Nephron (organoid): ENCODE results near the gene JARID2.
A peak's percentile ranks its signal among the peaks of the same experiment; 100 is the strongest.

Experiments used
- H3K27ac Mint-ChIP-seq, 3 experiments: 2 replicates each; pipeline ENCODE4 v1.8.0; 2020; ENCODE audit warnings: mixed read lengths in 3 of 3, mild to moderate bottlenecking in 2 of 3, moderate library complexity in 1 of 3
- H3K27me3 Mint-ChIP-seq: 2 replicates; pipeline ENCODE4 v1.8.0; 2021; ENCODE audit warnings: low read depth, mild to moderate bottlenecking, moderate library complexity, mixed read lengths
- H3K36me3 Mint-ChIP-seq: 2 replicates; pipeline ENCODE4 v1.8.0; 2020; ENCODE audit warnings: low read depth, mixed read lengths
- H3K4me1 Mint-ChIP-seq: 2 replicates; pipeline ENCODE4 v1.8.0; 2020; ENCODE audit warnings: mixed read lengths
- H3K4me3 Mint-ChIP-seq, 3 experiments: 2 replicates each; pipeline ENCODE4 v1.8.0; 2020; ENCODE audit warnings: mild to moderate bottlenecking in 3 of 3, mixed read lengths in 3 of 3, moderate library complexity in 2 of 3
- H3K9me3 Mint-ChIP-seq: 2 replicates; pipeline ENCODE4 v1.8.0; 2020; ENCODE audit warnings: mixed read lengths
- TF ChIP-seq, protein P1 (sequence below), 3 experiments: fragments of 200-600 bp; sonication (generic); IDR thresholded peaks; one replicate each; pipeline ENCODE4 v1.5.0; 2021; ENCODE audit warnings: antibody characterized with exemption in 3 of 3; ENCODE audit not compliant: unreplicated experiment in 3 of 3

The JARID2 gene

DNA sequence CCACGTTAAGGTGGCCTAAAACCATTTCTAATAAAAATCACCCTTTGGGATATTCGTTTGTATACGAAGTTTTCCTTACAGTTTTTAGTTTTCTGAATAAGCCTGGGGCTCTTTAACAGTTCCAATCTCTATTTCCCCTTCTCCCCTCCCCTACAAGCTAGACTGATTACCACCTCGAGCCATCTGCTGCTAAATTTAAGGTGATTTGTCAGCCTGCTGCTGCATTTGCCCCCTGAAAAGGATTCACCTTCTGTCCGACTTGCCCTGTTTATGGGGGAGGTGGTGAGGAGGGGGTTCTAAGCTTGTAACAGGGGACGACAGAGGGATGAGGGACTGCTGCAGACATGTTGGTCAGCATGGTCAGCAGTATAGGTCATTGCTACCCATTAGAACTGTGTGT lies 146.3 kb downstream of the JARID2 start:
- Mint-ChIP-seq H3K27me3 (peaks cover 4% of the 10 kb centered on the region), H3K4me1 (peaks cover 53% of the 10 kb centered on the region)

DNA sequence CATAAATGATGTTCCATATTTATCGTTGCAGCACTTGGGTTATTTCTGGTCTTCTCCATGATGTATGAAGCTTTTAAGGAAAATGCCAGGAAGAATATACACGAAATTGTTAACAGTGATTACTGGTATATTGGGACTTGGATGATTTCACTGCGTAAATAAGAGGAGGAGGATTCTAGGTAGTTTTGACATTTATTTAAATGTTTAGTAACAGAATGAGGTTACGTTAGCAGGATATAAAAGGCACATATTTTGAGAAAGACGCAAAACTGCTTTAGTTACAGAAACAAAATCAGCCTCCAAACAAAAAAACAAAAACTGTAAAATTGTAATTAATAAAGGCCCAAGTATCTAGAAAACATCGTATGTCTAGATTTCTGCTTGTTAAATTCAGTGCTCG lies 147.7 kb downstream of the JARID2 start:
- Mint-ChIP-seq H3K27me3 (peaks cover 4% of the 10 kb centered on the region), H3K27ac (no peak overlapping the region), H3K36me3 (peaks cover 18% of the 10 kb centered on the region), H3K9me3 (peaks cover 5% of the 10 kb centered on the region), H3K4me3 (no peak overlapping the region), H3K4me1 (peaks cover 45% of the 10 kb centered on the region)
- TF ChIP-seq, protein P1, sequence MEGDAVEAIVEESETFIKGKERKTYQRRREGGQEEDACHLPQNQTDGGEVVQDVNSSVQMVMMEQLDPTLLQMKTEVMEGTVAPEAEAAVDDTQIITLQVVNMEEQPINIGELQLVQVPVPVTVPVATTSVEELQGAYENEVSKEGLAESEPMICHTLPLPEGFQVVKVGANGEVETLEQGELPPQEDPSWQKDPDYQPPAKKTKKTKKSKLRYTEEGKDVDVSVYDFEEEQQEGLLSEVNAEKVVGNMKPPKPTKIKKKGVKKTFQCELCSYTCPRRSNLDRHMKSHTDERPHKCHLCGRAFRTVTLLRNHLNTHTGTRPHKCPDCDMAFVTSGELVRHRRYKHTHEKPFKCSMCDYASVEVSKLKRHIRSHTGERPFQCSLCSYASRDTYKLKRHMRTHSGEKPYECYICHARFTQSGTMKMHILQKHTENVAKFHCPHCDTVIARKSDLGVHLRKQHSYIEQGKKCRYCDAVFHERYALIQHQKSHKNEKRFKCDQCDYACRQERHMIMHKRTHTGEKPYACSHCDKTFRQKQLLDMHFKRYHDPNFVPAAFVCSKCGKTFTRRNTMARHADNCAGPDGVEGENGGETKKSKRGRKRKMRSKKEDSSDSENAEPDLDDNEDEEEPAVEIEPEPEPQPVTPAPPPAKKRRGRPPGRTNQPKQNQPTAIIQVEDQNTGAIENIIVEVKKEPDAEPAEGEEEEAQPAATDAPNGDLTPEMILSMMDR (IDR thresholded peaks at IDR 0.05; ENCODE audit: unreplicated experiment in 3 of 3): no peak

More for the DNA sequence above, 146.3 kb downstream of the JARID2 start:
- peak overlapping the region in 2 of 3 experiments; percentile 14 to 43 for H3K27ac Mint-ChIP-seq
- TF ChIP-seq, protein P1 (IDR thresholded peaks at IDR 0.05; ENCODE audit: unreplicated experiment in 3 of 3): no peak
- H3K4me3 Mint-ChIP-seq: no peak overlapping the region
- peaks cover 5% of the 10 kb centered on the region for H3K9me3 Mint-ChIP-seq
- H3K36me3 Mint-ChIP-seq: peaks cover 18% of the 10 kb centered on the region

DNA sequence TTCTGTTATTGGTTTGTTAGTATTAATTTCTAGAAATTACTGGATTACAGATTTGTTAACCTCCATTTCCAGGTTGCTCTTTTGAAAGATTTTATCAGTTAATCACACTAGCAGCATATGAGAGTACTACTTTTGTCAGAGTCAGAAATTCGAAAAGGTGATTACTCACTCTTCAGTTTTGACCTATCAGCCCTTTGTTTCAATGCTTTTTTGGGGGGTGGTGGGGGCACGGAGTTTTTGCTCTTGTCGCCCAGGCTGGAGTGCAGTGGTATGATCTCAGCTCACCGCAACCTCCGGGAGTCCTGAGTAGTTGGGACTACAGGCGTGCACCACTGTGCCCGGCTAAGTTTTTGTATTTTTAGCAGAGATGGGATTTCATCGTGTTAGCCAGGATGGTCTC lies 149.2 kb downstream of the JARID2 start:
- peaks cover 45% of the 10 kb centered on the region for H3K4me1 Mint-ChIP-seq
- TF ChIP-seq, protein P1 (IDR thresholded peaks at IDR 0.05; ENCODE audit: unreplicated experiment in 3 of 3): no peak
- H3K27me3 Mint-ChIP-seq: peaks cover 1% of the 10 kb centered on the region
- H3K36me3 Mint-ChIP-seq: peaks cover 18% of the 10 kb centered on the region
- no peak overlapping the region for H3K27ac Mint-ChIP-seq
- no peak overlapping the region for H3K4me3 Mint-ChIP-seq
- H3K9me3 Mint-ChIP-seq: peaks cover 5% of the 10 kb centered on the region

DNA sequence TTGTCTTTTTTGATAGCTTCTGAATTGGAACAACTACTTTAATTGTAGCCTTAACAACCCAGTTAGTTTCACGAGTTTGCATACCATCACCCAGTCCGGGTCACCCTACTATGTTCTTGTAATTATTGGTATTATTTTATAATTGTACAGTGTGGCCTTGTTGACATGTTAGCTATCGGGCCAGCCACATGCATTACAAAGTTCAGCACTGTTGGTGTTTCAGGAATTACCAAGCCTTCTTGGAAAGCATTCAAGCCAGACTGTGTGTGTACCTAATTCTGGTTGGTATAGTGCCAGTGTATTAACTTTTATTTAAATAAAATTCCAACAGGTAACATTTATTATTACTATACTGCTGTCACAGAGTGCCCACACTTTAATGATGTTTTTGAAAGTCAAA lies 150.9 kb downstream of the JARID2 start:
- Mint-ChIP-seq H3K9me3 (peaks cover 5% of the 10 kb centered on the region), H3K4me1 (peaks cover 41% of the 10 kb centered on the region), H3K27me3 (no peaks in the 10 kb centered on the region), H3K27ac (no peak overlapping the region), H3K36me3 (peaks cover 16% of the 10 kb centered on the region), H3K4me3 (no peak overlapping the region)
- TF ChIP-seq, protein P1 (IDR thresholded peaks at IDR 0.05; ENCODE audit: unreplicated experiment in 3 of 3): no peak

DNA sequence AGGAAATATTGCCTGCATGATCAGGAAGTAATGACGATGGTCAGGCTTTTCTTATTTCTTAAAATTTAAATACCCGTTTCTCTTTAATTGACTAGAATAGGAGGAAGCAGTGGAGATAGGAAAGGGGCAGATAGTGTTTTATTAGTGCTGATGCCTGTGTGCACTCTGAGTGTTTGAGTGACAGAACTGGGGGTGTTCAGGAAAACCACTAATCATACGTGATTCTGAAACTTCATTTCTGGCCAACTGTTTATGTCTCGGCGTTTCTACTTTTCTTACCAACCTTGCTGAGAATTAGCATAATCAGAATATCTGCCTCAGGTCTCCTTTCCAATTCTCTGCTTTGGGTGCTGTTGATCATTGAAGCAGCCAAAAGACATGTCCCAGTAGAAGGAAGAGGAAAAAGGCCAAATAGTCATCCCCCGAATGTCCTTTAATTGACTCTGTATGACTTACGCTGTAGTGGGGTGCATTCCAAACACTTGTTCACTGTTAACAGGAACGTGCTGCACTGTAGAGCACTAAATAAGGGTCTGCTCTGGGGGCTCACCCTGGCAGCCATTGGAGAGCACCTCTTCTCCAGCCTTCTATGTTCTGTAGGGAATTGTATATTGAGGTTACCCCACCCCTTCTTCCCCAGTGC lies 152.9 kb downstream of the JARID2 start:
- TF ChIP-seq, protein P1 (IDR thresholded peaks at IDR 0.05; ENCODE audit: unreplicated experiment in 3 of 3): no peak
- Mint-ChIP-seq H3K27ac (peak overlapping the region; percentile 36 to 89 (median 80)), H3K27me3 (no peaks in the 10 kb centered on the region), H3K4me1 (peaks cover 52% of the 10 kb centered on the region), H3K36me3 (peaks cover 9% of the 10 kb centered on the region), H3K4me3 (peak overlapping the region in 2 of 3 experiments; percentile 15 to 33), H3K9me3 (no peaks in the 10 kb centered on the region)
